ENCODE measurements around the gene CWC22.

DNA sequence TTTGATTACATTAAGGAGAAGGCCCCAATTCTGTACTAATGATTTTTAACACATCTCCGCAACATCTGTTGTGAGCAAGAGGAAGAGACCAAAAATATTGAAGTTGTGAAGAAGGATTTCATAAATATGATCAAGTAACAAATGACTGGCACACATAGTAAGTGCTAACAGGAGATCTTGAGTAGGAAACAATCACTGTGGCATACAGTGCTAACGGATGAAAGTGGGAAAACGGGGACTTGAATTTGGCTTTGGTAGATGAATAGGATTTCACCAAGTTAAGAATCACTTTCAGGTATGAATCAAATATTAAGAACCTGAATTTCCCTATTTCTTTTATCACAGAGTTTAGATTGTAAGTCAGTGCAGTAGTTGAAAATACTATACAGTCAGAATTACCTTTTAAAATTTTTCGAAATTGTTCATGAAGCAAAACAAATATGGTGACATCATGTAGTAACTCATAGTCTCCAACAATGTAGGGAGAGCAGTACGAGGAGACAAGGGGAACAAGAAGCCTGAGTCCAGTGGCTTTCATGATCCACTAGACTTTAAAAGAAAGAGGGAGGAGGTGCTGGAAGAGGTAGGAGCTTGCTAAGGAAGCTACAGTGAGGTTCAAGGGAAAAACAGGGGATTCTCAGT, 16.3 kb downstream of the CWC22 start:
- TF ChIP-seq, protein P1, sequence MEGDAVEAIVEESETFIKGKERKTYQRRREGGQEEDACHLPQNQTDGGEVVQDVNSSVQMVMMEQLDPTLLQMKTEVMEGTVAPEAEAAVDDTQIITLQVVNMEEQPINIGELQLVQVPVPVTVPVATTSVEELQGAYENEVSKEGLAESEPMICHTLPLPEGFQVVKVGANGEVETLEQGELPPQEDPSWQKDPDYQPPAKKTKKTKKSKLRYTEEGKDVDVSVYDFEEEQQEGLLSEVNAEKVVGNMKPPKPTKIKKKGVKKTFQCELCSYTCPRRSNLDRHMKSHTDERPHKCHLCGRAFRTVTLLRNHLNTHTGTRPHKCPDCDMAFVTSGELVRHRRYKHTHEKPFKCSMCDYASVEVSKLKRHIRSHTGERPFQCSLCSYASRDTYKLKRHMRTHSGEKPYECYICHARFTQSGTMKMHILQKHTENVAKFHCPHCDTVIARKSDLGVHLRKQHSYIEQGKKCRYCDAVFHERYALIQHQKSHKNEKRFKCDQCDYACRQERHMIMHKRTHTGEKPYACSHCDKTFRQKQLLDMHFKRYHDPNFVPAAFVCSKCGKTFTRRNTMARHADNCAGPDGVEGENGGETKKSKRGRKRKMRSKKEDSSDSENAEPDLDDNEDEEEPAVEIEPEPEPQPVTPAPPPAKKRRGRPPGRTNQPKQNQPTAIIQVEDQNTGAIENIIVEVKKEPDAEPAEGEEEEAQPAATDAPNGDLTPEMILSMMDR (IDR thresholded peaks at IDR 0.05) = no peak
- TF ChIP-seq POLR2A (IDR thresholded peaks at IDR 0.05) = no peak
